GM12878 (cell line): ENCODE measurements around the gene PRKAG2.

Experiments used
- CREB1 ChIP-seq: IDR thresholded peaks from 2 replicates; pipeline ENCODE4 v1.6.1; 2012; ENCODE audit warnings: low read depth, mild to moderate bottlenecking, inconsistent platforms
- CTCF ChIP-seq, 3 experiments: IDR thresholded peaks in 2 of 3; conservative IDR thresholded peaks in 1 of 3; 2 replicates each; pipeline ENCODE4 v1.5.1; 2011; ENCODE audit warnings: low read depth in 3 of 3, low read length in 3 of 3, mild to moderate bottlenecking in 3 of 3, control low read depth in 2 of 3, moderate library complexity in 2 of 3, inconsistent platforms in 1 of 3, mixed read lengths in 1 of 3; ENCODE audit not compliant: control insufficient read depth in 2 of 3, insufficient read depth in 1 of 3; ENCODE audit errors: extremely low read depth in 1 of 3
- GABPA ChIP-seq: IDR thresholded peaks from 2 replicates; pipeline ENCODE4 v1.6.1; 2014; ENCODE audit warnings: antibody characterized with exemption, low read depth, mild to moderate bottlenecking, inconsistent platforms
- JUND ChIP-seq: IDR thresholded peaks from 2 replicates; pipeline ENCODE4 v1.6.1; 2012; ENCODE audit warnings: low read depth, mild to moderate bottlenecking, low read length, improper control_type of control experiment, moderate library complexity
- POLR2A ChIP-seq: IDR thresholded peaks from 2 replicates; pipeline ENCODE4 v1.6.1; 2011; ENCODE audit warnings: low read depth, mild to moderate bottlenecking, low read length
- YY1 ChIP-seq: IDR thresholded peaks from 2 replicates; pipeline ENCODE4 v1.6.1; 2011; ENCODE audit warnings: low read depth, mild to moderate bottlenecking, low read length

- TF ChIP-seq GABPA (no peak), YY1 (no peak), CTCF (IDR thresholded peaks at IDR 0.05 in 2 of 3, conservative IDR thresholded peaks at IDR 0.05 in 1 of 3; ENCODE audit: control insufficient read depth in 2 of 3, extremely low read depth in 1 of 3, insufficient read depth in 1 of 3, low read depth in 3 of 3, low read length in 3 of 3) (no peak), JUND (no peak), CREB1 (no peak), POLR2A (no peak)
Measured at GRCh38 chr7:151786936-151787335, 90.0 kb downstream of the PRKAG2 start.
